ENCODE data around the gene ARMC7. TPM values are rescaled to one million over a fixed set of nuclear protein-coding genes. Genes with fewer than 3 reads are reported as not detected.

Gene ARMC7
- total and polyA plus RNA-seq, 2 of the 13 experiments (the other 11 are each of a cell fraction or from before 2014, with no cell fraction given), result 3.9 to 4.2 TPM

GRCh38 chr17:75154195-75155106, 44.7 kb downstream of the ARMC7 start, which contains the start of gene JPT1 (continued):
- TF ChIP-seq TIGD3 (CRISPR knock-in tag; IDR thresholded peaks at IDR 0.05; ENCODE audit: borderline replicate concordance), result 0 out of 2 replicates have a peak, but pooled peaks have one; percentile 35
- peak; percentile 85 for TF ChIP-seq HOXA3 (CRISPR knock-in tag; IDR thresholded peaks at IDR 0.05)
- peak; percentile 95 for TF ChIP-seq HOXA5 (CRISPR knock-in tag; IDR thresholded peaks at IDR 0.05)
- TF ChIP-seq CBX5 (CRISPR knock-in tag; IDR thresholded peaks at IDR 0.05; ENCODE audit: borderline replicate concordance), result peak; percentile 75; the same call in 1 of the 2 replicates
- TF ChIP-seq ZFYVE20 (CRISPR knock-in tag; IDR thresholded peaks at IDR 0.05; ENCODE audit: borderline replicate concordance, low read depth), result peak; percentile 57; the same call in 1 of the 2 replicates
- no peak; the same call in 1 of the 2 replicates for TF ChIP-seq AHDC1 (CRISPR knock-in tag; IDR thresholded peaks at IDR 0.05; ENCODE audit: borderline replicate concordance)
- no peak; the same call in none of the 2 replicates for TF ChIP-seq KLF11 (CRISPR knock-in tag; IDR thresholded peaks at IDR 0.05)
- peak; percentile 76 for TF ChIP-seq ZNF333 (CRISPR knock-in tag; IDR thresholded peaks at IDR 0.05; ENCODE audit: borderline replicate concordance)
- peak; percentile 69; the same call in 1 of the 2 replicates for TF ChIP-seq CREB3 (CRISPR knock-in tag; IDR thresholded peaks at IDR 0.05)
- no peak for TF ChIP-seq FUBP1 (CRISPR knock-in tag; IDR thresholded peaks at IDR 0.05; ENCODE audit: borderline replicate concordance)
- TF ChIP-seq ZNF362 (CRISPR knock-in tag; IDR thresholded peaks at IDR 0.05; ENCODE audit: borderline replicate concordance), result no peak
- 0 out of 2 replicates have a peak, but pooled peaks have one; percentile 6 for TF ChIP-seq ZNF124 (CRISPR knock-in tag; IDR thresholded peaks at IDR 0.05)
- no peak for TF ChIP-seq ZFP41 (CRISPR knock-in tag; IDR thresholded peaks at IDR 0.05; ENCODE audit: borderline replicate concordance)
